Measurements from ENCODE around the gene MLLT3. TPM values are rescaled to one million over a fixed set of nuclear protein-coding genes. Genes with fewer than 3 reads are reported as not detected.

MLLT3 gene
- total RNA-seq, 1 experiment from 2014 or later, result 24.2 TPM

- no peaks in the 10 kb centered on the region for H3K36me3 ChIP-seq (ENCODE audit: insufficient read depth, low read length, poor library complexity, severe bottlenecking)
- no peak for DNase-seq (ENCODE audit: low spot score)
- CTCF ChIA-PET, result no interaction called here
- BruUV-seq (replicated peaks), result no TSS peak
- no peak overlapping the region for H3K4me3 ChIP-seq (ENCODE audit: low read depth, low read length, poor library complexity, severe bottlenecking)
- H3K27ac ChIP-seq (ENCODE audit: low read depth, low read length, poor library complexity, severe bottlenecking), result no peak overlapping the region
- TF ChIP-seq CTCF (conservative IDR thresholded peaks at IDR 0.05; ENCODE audit: low read depth, low read length), result no peak
- POLR2A ChIA-PET (ENCODE audit: low non-redundant PET), result no interaction called here
- intact Hi-C loops (cut with micrococcal nuclease; ENCODE audit: unreplicated experiment), result no loop called here
- no peaks in the 10 kb centered on the region for H3K9me3 ChIP-seq (ENCODE audit: low read depth, low read length, poor library complexity, severe bottlenecking)
- H3K27me3 ChIP-seq (replicated peaks; ENCODE audit: insufficient read depth, low read depth, low read length, poor library complexity), result no peaks in the 10 kb centered on the region
- H3K4me1 ChIP-seq (ENCODE audit: insufficient read depth, low read length, poor library complexity, severe bottlenecking), result peaks cover 13% of the 10 kb centered on the region
Measured at GRCh38 chr9:20490246-20490834, 132.0 kb downstream of the MLLT3 start.

- Histone ChIP-seq H3K4me3 (ENCODE audit: low read depth, low read length, poor library complexity, severe bottlenecking) (no peak overlapping the region), H3K36me3 (ENCODE audit: insufficient read depth, low read length, poor library complexity, severe bottlenecking) (no peaks in the 10 kb centered on the region), H3K27ac (ENCODE audit: low read depth, low read length, poor library complexity, severe bottlenecking) (no peak overlapping the region), H3K9me3 (ENCODE audit: low read depth, low read length, poor library complexity, severe bottlenecking) (no peaks in the 10 kb centered on the region), H3K4me1 (ENCODE audit: insufficient read depth, low read length, poor library complexity, severe bottlenecking) (no peaks in the 10 kb centered on the region), H3K27me3 (replicated peaks; ENCODE audit: insufficient read depth, low read depth, low read length, poor library complexity) (no peaks in the 10 kb centered on the region)
- BruUV-seq (replicated peaks), result no TSS peak
- intact Hi-C loops (cut with micrococcal nuclease; ENCODE audit: unreplicated experiment), result no loop called here
- TF ChIP-seq CTCF (conservative IDR thresholded peaks at IDR 0.05; ENCODE audit: low read depth, low read length) (no peak), EZH2 (IDR thresholded peaks at IDR 0.05; ENCODE audit: borderline replicate concordance, low read depth, low read length, poor library complexity, severe bottlenecking) (no peak)
- POLR2A ChIA-PET (ENCODE audit: low non-redundant PET), result no interaction called here
- CTCF ChIA-PET, result no interaction called here
- no peak for DNase-seq (ENCODE audit: low spot score)
Measured at GRCh38 chr9:20488691-20489090, 133.6 kb downstream of the MLLT3 start.

GRCh38 chr9:20486552-20486951 lies 135.7 kb downstream of the MLLT3 start:
- Histone ChIP-seq H3K27ac (ENCODE audit: low read depth, low read length, poor library complexity, severe bottlenecking) (no peak overlapping the region), H3K27me3 (replicated peaks; ENCODE audit: insufficient read depth, low read depth, low read length, poor library complexity) (no peaks in the 10 kb centered on the region), H3K36me3 (ENCODE audit: insufficient read depth, low read length, poor library complexity, severe bottlenecking) (no peaks in the 10 kb centered on the region), H3K4me3 (ENCODE audit: low read depth, low read length, poor library complexity, severe bottlenecking) (no peak overlapping the region), H3K9me3 (ENCODE audit: low read depth, low read length, poor library complexity, severe bottlenecking) (no peaks in the 10 kb centered on the region), H3K4me1 (ENCODE audit: insufficient read depth, low read length, poor library complexity, severe bottlenecking) (no peaks in the 10 kb centered on the region)
- intact Hi-C loops (cut with micrococcal nuclease; ENCODE audit: unreplicated experiment), result no loop called here
- POLR2A ChIA-PET (ENCODE audit: low non-redundant PET), result no interaction called here
- CTCF ChIA-PET, result no interaction called here
- no peak for DNase-seq (ENCODE audit: low spot score)
- TF ChIP-seq EZH2 (IDR thresholded peaks at IDR 0.05; ENCODE audit: borderline replicate concordance, low read depth, low read length, poor library complexity, severe bottlenecking) (no peak), CTCF (conservative IDR thresholded peaks at IDR 0.05; ENCODE audit: low read depth, low read length) (no peak)
- BruUV-seq (replicated peaks), result no TSS peak
